ENCODE data around the gene PPP6R2. TPM values are rescaled to one million over a fixed set of nuclear protein-coding genes. Genes with fewer than 3 reads are reported as not detected.

The PPP6R2 gene
- polyA plus RNA-seq, 1 experiment = 46.4 TPM

GRCh38 chr22:50490531-50491308, 147.6 kb downstream of the PPP6R2 start:
- no peaks in the 10 kb centered on the region for H3K27me3 ChIP-seq (ENCODE audit: control insufficient read depth, insufficient read depth, low read length)
- no peak for DNase-seq (ENCODE audit: low read depth)
- CTCF ChIA-PET = interaction anchor here (1.3 kb wide), 1 partner anchor 8 kb away, joined by 4 read pairs; no protein-coding TSS in a partner anchor
- POLR2A ChIA-PET = no interaction called here
- no peak overlapping the region for H3K4me3 ChIP-seq (ENCODE audit: low read depth, low read length)
- TF ChIP-seq CTCF (IDR thresholded peaks at IDR 0.05; ENCODE audit: insufficient read depth, low read depth, low read length) = no peak
- no peaks in the 10 kb centered on the region for H3K36me3 ChIP-seq (ENCODE audit: control insufficient read depth, insufficient read depth, low read length)

Other genes starting within 250 kb of the PPP6R2 start
- 0.92 and 1.4 TPM in 2 replicates for gene PANX2, start 172.6 kb upstream of the PPP6R2 start, polyA plus RNA-seq (2011; rRNA removed)
- gene TRABD, start 157.4 kb upstream of the PPP6R2 start, polyA plus RNA-seq (2011; rRNA removed) = 13.5 and 31.5 TPM in 2 replicates
- 8.0 and 16.7 TPM in 2 replicates for gene SELENOO, start 142.3 kb upstream of the PPP6R2 start, polyA plus RNA-seq (2011; rRNA removed)
- 9.4 and 17.5 TPM in 2 replicates for gene TUBGCP6, start 98.3 kb upstream of the PPP6R2 start, polyA plus RNA-seq (2011; rRNA removed)
- gene HDAC10, start 92.1 kb upstream of the PPP6R2 start, polyA plus RNA-seq (2011; rRNA removed) = 8.8 and 18.2 TPM in 2 replicates
- 36.6 and 51.4 TPM in 2 replicates for gene MAPK12, start 81.6 kb upstream of the PPP6R2 start, polyA plus RNA-seq (2011; rRNA removed)
- 11.2 and 19.6 TPM in 2 replicates for gene MAPK11, start 72.9 kb upstream of the PPP6R2 start, polyA plus RNA-seq (2011; rRNA removed)
- 83.7 and 143 TPM in 2 replicates for gene PLXNB2, start 35.7 kb upstream of the PPP6R2 start, polyA plus RNA-seq (2011; rRNA removed)
- gene DENND6B, start 16.3 kb upstream of the PPP6R2 start, polyA plus RNA-seq (2011; rRNA removed) = 3.7 and 8.2 TPM in 2 replicates
- gene SBF1, start 131.7 kb downstream of the PPP6R2 start, polyA plus RNA-seq (2011; rRNA removed) = 21.7 and 34.7 TPM in 2 replicates
- gene ADM2, start 138.2 kb downstream of the PPP6R2 start, polyA plus RNA-seq (2011; rRNA removed) = 8.1 and 16.0 TPM in 2 replicates
- 0.16 and 0.20 TPM in 2 replicates for gene MIOX, start 143.5 kb downstream of the PPP6R2 start, polyA plus RNA-seq (2011; rRNA removed)
- gene LMF2, start 164.4 kb downstream of the PPP6R2 start, polyA plus RNA-seq (2011; rRNA removed) = 54.0 and 111 TPM in 2 replicates
- gene NCAPH2, start 164.9 kb downstream of the PPP6R2 start, polyA plus RNA-seq (2011; rRNA removed) = 16.1 and 31.7 TPM in 2 replicates
- 0.78 and 2.5 TPM in 2 replicates for gene SCO2, start 182.3 kb downstream of the PPP6R2 start, polyA plus RNA-seq (2011; rRNA removed)
- gene TYMP, start 186.7 kb downstream of the PPP6R2 start, polyA plus RNA-seq (2011; rRNA removed) = 13.1 and 20.6 TPM in 2 replicates
- gene KLHDC7B, start 202.6 kb downstream of the PPP6R2 start, polyA plus RNA-seq (2011; rRNA removed) = 0.34 and 0.39 TPM in 2 replicates
- not detected in 2 replicates for gene SYCE3, start 219.6 kb downstream of the PPP6R2 start, polyA plus RNA-seq (2011; rRNA removed)
- gene CPT1B, start 235.1 kb downstream of the PPP6R2 start, polyA plus RNA-seq (2011; rRNA removed) = 3.2 and 4.3 TPM in 2 replicates
- 31.5 and 51.2 TPM in 2 replicates for gene CHKB, start 239.5 kb downstream of the PPP6R2 start, polyA plus RNA-seq (2011; rRNA removed)

Measured in BJ (cell line).